Epithelial cell of proximal tubule (primary cell): ENCODE results near the gene UBXN11. TPM values are rescaled to one million over a fixed set of nuclear protein-coding genes. Genes with fewer than 3 reads are reported as not detected.

Source experiments
- DNase-seq: peaks from one replicate; pipeline ENCODE4 v3.0.0-alpha.2; 2011; ENCODE audit warnings: low read depth
- H3K4me3 ChIP-seq: 2 replicates; pipeline ENCODE4 v1.5.1; 2011; ENCODE audit warnings: low read depth, mild to moderate bottlenecking, low read length
- CTCF ChIP-seq: conservative IDR thresholded peaks from 2 replicates; pipeline ENCODE4 v1.5.1; 2012; ENCODE audit warnings: low read depth, mild to moderate bottlenecking, low read length
- total RNA-seq: library from RNA; depleted of rRNA; stranded (reverse); fragments of >200 nt; gene quantifications from 2 replicates; pipeline ENCODE4 v1.2.3, GENCODE V29; 2015

The UBXN11 gene
- total RNA-seq, 1 donor from 2014 or later = 3.8 TPM

GRCh38 chr1:26287811-26288210 lies 18.6 kb downstream of the UBXN11 start:
- TF ChIP-seq CTCF = no peak
- no peak for DNase-seq
- no peak overlapping the region for H3K4me3 ChIP-seq

- TF ChIP-seq CTCF = no peak
- no peak for DNase-seq
- no peak overlapping the region for H3K4me3 ChIP-seq
Measured at GRCh38 chr1:26287033-26287711, 19.3 kb downstream of the UBXN11 start.

- no peak overlapping the region for H3K4me3 ChIP-seq
- DNase-seq = no peak
- no peak for TF ChIP-seq CTCF
Measured at GRCh38 chr1:26286064-26286416, 20.4 kb downstream of the UBXN11 start.

- H3K4me3 ChIP-seq = no peak overlapping the region
- peak; percentile 49 for TF ChIP-seq CTCF
- DNase-seq = no peak
Measured at GRCh38 chr1:26285366-26286063, 20.9 kb downstream of the UBXN11 start.

GRCh38 chr1:26284597-26285347 lies 21.7 kb downstream of the UBXN11 start:
- no peak for DNase-seq
- TF ChIP-seq CTCF = peak; percentile 85
- no peak overlapping the region for H3K4me3 ChIP-seq

GRCh38 chr1:26283871-26284596 lies 22.4 kb downstream of the UBXN11 start:
- H3K4me3 ChIP-seq = no peak overlapping the region

More at GRCh38 chr1:26283871-26284596, 22.4 kb downstream of the UBXN11 start:
- no peak for DNase-seq
- TF ChIP-seq CTCF = no peak
